Subcutaneous adipose tissue (tissue), 4 donors: ENCODE data around the gene NCF2. TPM values are rescaled to one million over a fixed set of nuclear protein-coding genes. Genes with fewer than 3 reads are reported as not detected.

Source experiments
- CTCF ChIP-seq: fragments of 450-650 bp; IDR thresholded peaks from one replicate; pipeline ENCODE4 v1.5.1; 2016; ENCODE audit warnings: low read depth, mild to moderate bottlenecking, control low read depth, antibody characterized with exemption, moderate library complexity
- total RNA-seq, 4 donors: library from RNA; depleted of rRNA; stranded (reverse); fragments of >200 nt; gene quantifications; one replicate each; pipeline ENCODE4 v1.1.0, GENCODE V29; 2016

The NCF2 gene
- total RNA-seq, 4 donors from 2014 or later = 12.6 to 128 (median 36.2) TPM

DNA sequence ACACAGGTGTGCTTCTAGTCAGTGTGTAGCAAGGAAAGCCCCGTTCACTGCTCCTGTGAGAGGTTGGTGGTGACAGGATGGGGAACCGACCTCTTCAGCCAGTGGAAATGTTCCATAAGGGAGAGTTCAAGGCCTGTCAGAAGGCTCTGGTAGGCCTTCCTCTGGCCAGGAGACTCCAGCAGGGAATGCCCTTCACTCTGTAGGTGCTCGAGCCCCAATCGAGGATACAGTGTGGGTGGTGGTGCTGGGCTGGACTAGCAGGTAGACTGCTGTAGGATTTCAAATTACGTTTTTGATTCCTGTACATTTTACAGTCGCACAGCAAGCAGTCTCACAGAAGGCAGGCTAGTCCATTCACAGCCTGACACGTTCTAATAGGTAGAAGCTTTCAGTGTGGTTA lies 37.8 kb downstream of the NCF2 start:
- TF ChIP-seq CTCF = no peak

GRCh38 chr1:183551924-183552323 lies 38.3 kb downstream of the NCF2 start:
- no peak for TF ChIP-seq CTCF

- no peak for TF ChIP-seq CTCF
Measured at GRCh38 chr1:183550915-183551314, 39.3 kb downstream of the NCF2 start.

DNA sequence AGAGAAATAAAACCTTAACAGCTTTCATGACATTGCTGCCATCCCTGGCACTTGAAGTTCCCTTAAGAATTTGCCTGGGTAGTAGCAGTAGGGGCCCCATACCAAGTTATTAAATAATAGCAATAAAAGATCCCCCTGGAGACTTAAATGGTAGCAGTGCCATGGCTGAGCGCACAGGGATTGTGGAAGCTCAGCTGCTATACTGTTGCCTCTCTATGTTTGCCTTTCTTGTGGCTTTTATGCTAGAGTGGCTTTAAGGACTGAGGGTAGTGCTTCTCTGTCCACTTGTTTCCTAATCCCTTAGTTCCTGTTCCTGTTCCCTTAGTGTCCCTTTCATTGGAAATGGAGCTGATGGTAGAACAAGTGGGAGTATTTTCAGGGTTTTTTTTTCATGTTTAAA lies 42.1 kb downstream of the NCF2 start:
- no peak for TF ChIP-seq CTCF

GRCh38 chr1:183546427-183546826 lies 43.8 kb downstream of the NCF2 start:
- TF ChIP-seq CTCF = no peak

DNA sequence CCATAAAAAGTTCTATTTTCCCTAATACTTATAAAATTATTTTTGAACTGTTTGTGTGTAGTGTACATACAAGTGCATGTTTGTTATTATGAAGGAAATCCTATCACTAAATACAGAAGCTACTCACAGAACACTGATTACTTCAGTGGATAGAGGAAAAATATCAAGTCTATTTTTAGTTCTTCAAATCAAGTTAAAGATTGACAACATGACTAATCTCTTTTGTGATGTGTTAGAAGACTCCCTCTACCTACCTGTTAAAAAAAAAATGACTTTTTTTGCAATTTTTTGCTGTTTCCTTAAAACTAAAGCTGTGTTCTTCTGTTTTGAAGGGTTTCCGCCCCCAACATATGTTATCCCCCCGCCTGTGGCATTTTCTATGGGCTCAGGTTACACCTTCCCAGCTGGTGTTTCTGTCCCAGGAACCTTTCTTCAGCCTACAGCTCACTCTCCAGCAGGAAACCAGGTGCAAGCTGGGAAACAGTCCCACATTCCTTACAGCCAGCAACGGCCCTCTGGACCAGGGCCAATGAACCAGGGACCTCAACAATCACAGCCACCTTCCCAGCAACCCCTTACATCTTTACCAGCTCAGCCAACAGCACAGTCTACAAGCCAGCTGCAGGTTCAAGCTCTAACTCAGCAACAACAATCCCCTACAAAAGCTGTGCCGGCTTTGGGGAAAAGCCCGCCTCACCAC lies 45.5 kb downstream of the NCF2 start:
- no peak for TF ChIP-seq CTCF

DNA sequence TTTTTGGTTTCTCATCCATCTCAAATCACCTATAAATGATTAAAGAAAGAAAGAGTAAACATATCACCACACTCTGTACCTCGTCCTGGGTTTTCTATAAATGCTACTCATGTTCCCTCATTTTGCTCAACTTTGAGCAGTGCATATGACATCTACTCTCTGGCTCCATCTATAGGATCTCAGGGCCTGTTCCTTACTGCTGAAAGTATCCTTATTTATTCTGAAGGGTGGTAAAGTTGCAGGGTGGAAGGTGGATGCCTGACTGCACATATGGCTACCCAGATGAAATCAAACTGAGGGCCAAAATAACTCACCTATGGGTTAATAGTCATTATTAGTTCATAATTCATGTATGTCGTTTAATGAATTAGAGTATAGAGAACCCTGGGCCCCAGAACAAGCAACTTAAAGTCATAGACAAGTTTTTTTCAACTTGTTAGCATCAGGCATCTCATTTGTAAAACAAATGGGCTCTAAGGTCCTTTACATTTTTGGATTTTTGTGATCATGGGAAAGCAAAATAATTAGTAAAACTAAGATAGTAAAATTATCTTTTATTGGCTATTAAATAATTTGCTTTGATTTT lies 46.5 kb downstream of the NCF2 start:
- TF ChIP-seq CTCF = no peak
